Karpas-422 (cell line): Measurements from ENCODE around the gene RPL14. TPM values are rescaled to one million over a fixed set of nuclear protein-coding genes. Genes with fewer than 3 reads are reported as not detected.

Source experiments
- DNase-seq: peaks from one replicate; pipeline ENCODE4 v3.0.0-alpha.2; 2015
- H2AFZ ChIP-seq: fragments of 200-600 bp; sonication (generic); 2 replicates; pipeline ENCODE4 v1.6.1; 2014; ENCODE audit warnings: antibody characterized with exemption, low read length, mixed read lengths
- H3K27ac ChIP-seq: fragments of 200-600 bp; sonication (generic); 2 replicates; pipeline ENCODE4 v1.5.1; 2014; ENCODE audit warnings: mild to moderate bottlenecking, low read length, moderate library complexity
- H3K27me3 ChIP-seq: fragments of 200-600 bp; sonication (generic); 2 replicates; pipeline ENCODE4 v1.6.1; 2014; ENCODE audit warnings: low read length, mixed read lengths
- H3K36me3 ChIP-seq: fragments of 200-600 bp; sonication (generic); 2 replicates; pipeline ENCODE4 v1.6.1; 2014; ENCODE audit warnings: low read length, mixed read lengths; ENCODE audit not compliant: insufficient read depth
- H3K4me1 ChIP-seq: fragments of 200-600 bp; sonication (generic); 2 replicates; pipeline ENCODE4 v1.6.1; 2014; ENCODE audit warnings: mild to moderate bottlenecking, low read length, mixed read lengths
- H3K4me2 ChIP-seq: fragments of 200-600 bp; sonication (generic); 2 replicates; pipeline ENCODE4 v1.6.1; 2014; ENCODE audit warnings: low read length, low read depth, mild to moderate bottlenecking; ENCODE audit not compliant: poor library complexity, severe bottlenecking
- H3K4me3 ChIP-seq: fragments of 200-600 bp; sonication (generic); 2 replicates; pipeline ENCODE4 v1.5.1; 2014; ENCODE audit warnings: mild to moderate bottlenecking, antibody characterized with exemption, low read length, mixed read lengths
- H3K79me2 ChIP-seq: fragments of 200-600 bp; sonication (generic); 2 replicates; pipeline ENCODE4 v1.6.1; 2014; ENCODE audit warnings: mild to moderate bottlenecking, low read length, mixed read lengths
- H3K9ac ChIP-seq: fragments of 200-600 bp; sonication (generic); 2 replicates; pipeline ENCODE4 v1.6.0; 2014; ENCODE audit warnings: low read length
- H3K9me2 ChIP-seq: fragments of 200-600 bp; sonication (generic), shearing (Covaris generic); replicated peaks from 2 replicates; pipeline ENCODE4 v1.6.0; 2014; ENCODE audit warnings: mild to moderate bottlenecking, low read length, moderate library complexity; ENCODE audit not compliant: insufficient read depth
- H3K9me3 ChIP-seq: fragments of 300-700, 200-600 bp; sonication (generic); 2 replicates; pipeline ENCODE4 v1.6.1; 2014; ENCODE audit warnings: low read length, mixed read lengths
- H4K20me1 ChIP-seq: fragments of 200-600 bp; sonication (generic); 2 replicates; pipeline ENCODE4 v1.6.1; 2014; ENCODE audit warnings: mild to moderate bottlenecking, antibody characterized with exemption, low read length, low read depth; ENCODE audit not compliant: insufficient read depth
- total RNA-seq: library from RNA; depleted of rRNA; stranded (reverse); fragments of >200 nt; shearing (Covaris generic); gene quantifications from 2 replicates; pipeline ENCODE4 v1.2.3, GENCODE V29; 2014; ENCODE audit warnings: low replicate concordance

Gene RPL14
- total RNA-seq, 1 experiment from 2014 or later, result 726 TPM

GRCh38 chr3:40465111-40465407, 7.9 kb downstream of the RPL14 start:
- no peak overlapping the region for H3K9ac ChIP-seq
- no peak overlapping the region for H3K4me2 ChIP-seq
- no peak overlapping the region for H3K27ac ChIP-seq
- H3K9me3 ChIP-seq, result no peaks in the 10 kb centered on the region
- H3K4me1 ChIP-seq, result no peaks in the 10 kb centered on the region
- no peaks in the 10 kb centered on the region for H3K9me2 ChIP-seq
- peaks cover 25% of the 10 kb centered on the region; the same call in 1 of the 2 replicates for H3K36me3 ChIP-seq
- H3K79me2 ChIP-seq, result 0 out of 2 replicates have a peak, but pooled peaks cover under 1% of the 10 kb centered on the region
- no peak for DNase-seq
- H3K4me3 ChIP-seq, result no peak overlapping the region
- no peaks in the 10 kb centered on the region for H3K27me3 ChIP-seq
- H2AFZ ChIP-seq, result no peak overlapping the region
- H4K20me1 ChIP-seq, result no peaks in the 10 kb centered on the region

GRCh38 chr3:40465456-40465855, 8.3 kb downstream of the RPL14 start:
- no peak overlapping the region for H3K9ac ChIP-seq

GRCh38 chr3:40468018-40468417, 10.9 kb downstream of the RPL14 start:
- H3K79me2 ChIP-seq, result no peaks in the 10 kb centered on the region
- H3K9ac ChIP-seq, result no peak overlapping the region
- no peak overlapping the region for H3K4me2 ChIP-seq
- H3K9me3 ChIP-seq, result no peaks in the 10 kb centered on the region
- H4K20me1 ChIP-seq, result no peaks in the 10 kb centered on the region
- peaks cover 7% of the 10 kb centered on the region; the same call in 1 of the 2 replicates for H3K36me3 ChIP-seq
- DNase-seq, result no peak
- H3K4me3 ChIP-seq, result no peak overlapping the region
- no peaks in the 10 kb centered on the region for H3K4me1 ChIP-seq
- no peak overlapping the region for H3K27ac ChIP-seq
- H2AFZ ChIP-seq, result no peak overlapping the region
- H3K9me2 ChIP-seq, result no peaks in the 10 kb centered on the region
- H3K27me3 ChIP-seq, result no peaks in the 10 kb centered on the region

More at GRCh38 chr3:40465456-40465855, 8.3 kb downstream of the RPL14 start:
- no peaks in the 10 kb centered on the region for H3K79me2 ChIP-seq
- H3K4me1 ChIP-seq, result no peaks in the 10 kb centered on the region
- DNase-seq, result no peak
- no peak overlapping the region for H3K4me3 ChIP-seq
- no peaks in the 10 kb centered on the region for H4K20me1 ChIP-seq
- no peak overlapping the region for H3K4me2 ChIP-seq
- no peaks in the 10 kb centered on the region for H3K9me3 ChIP-seq
- H3K9me2 ChIP-seq, result no peaks in the 10 kb centered on the region
- no peak overlapping the region for H3K27ac ChIP-seq
- H3K27me3 ChIP-seq, result no peaks in the 10 kb centered on the region
- H2AFZ ChIP-seq, result no peak overlapping the region
- peaks cover 21% of the 10 kb centered on the region; the same call in 1 of the 2 replicates for H3K36me3 ChIP-seq

- DNase-seq, result no peak
- H3K9ac ChIP-seq, result no peak overlapping the region
- H3K9me2 ChIP-seq, result no peaks in the 10 kb centered on the region
- H3K4me3 ChIP-seq, result no peak overlapping the region
- H4K20me1 ChIP-seq, result no peaks in the 10 kb centered on the region
- H3K36me3 ChIP-seq, result no peaks in the 10 kb centered on the region
- H3K4me2 ChIP-seq, result no peak overlapping the region
- no peaks in the 10 kb centered on the region for H3K4me1 ChIP-seq
- no peak overlapping the region for H2AFZ ChIP-seq
- H3K9me3 ChIP-seq, result no peaks in the 10 kb centered on the region
- H3K27ac ChIP-seq, result no peak overlapping the region
- no peaks in the 10 kb centered on the region for H3K79me2 ChIP-seq
- H3K27me3 ChIP-seq, result no peaks in the 10 kb centered on the region
Observed at GRCh38 chr3:40470701-40471100, 13.6 kb downstream of the RPL14 start.

- Histone ChIP-seq H3K79me2 (peaks cover 11% of the 10 kb centered on the region), H2AFZ (peak within 1 kb of the TSS; percentile 98), H3K4me2 (peak within 1 kb of the TSS; percentile 97), H3K9me3 (no peaks in the 10 kb centered on the region), H3K4me1 (peaks cover 24% of the 10 kb centered on the region), H3K27ac (no peak within 1 kb of the TSS), H3K36me3 (no peaks in the 10 kb centered on the region), H3K9ac (peak within 1 kb of the TSS; percentile 86), H3K9me2 (no peaks in the 10 kb centered on the region), H4K20me1 (no peaks in the 10 kb centered on the region), H3K4me3 (peak within 1 kb of the TSS; percentile 82), H3K27me3 (no peaks in the 10 kb centered on the region)
- peak; percentile 89 for DNase-seq
Observed at GRCh38 chr3:40476478-40477470, 19.6 kb downstream of the RPL14 start, which contains the start of gene ZNF619. TSS of gene ZNF619 (plus strand) at chr3:40477122. CDS start at chr3:40477980, 858 bp downstream.

- Histone ChIP-seq H2AFZ (peak overlapping the region; percentile 98; the same call in 1 of the 2 replicates), H3K4me3 (peak overlapping the region; percentile 82), H3K9ac (peak overlapping the region; percentile 86)
Observed at GRCh38 chr3:40477666-40478065, 20.5 kb downstream of the RPL14 start.

GRCh38 chr3:40487172-40487571, 30.0 kb downstream of the RPL14 start:
- Histone ChIP-seq H3K4me2 (no peak overlapping the region), H3K9ac (no peak overlapping the region), H3K79me2 (no peaks in the 10 kb centered on the region), H3K9me3 (peaks cover 13% of the 10 kb centered on the region; the same call in 1 of the 2 replicates), H3K27ac (no peak overlapping the region), H3K4me3 (no peak overlapping the region), H3K4me1 (no peaks in the 10 kb centered on the region), H3K36me3 (peaks cover 47% of the 10 kb centered on the region), H3K27me3 (no peaks in the 10 kb centered on the region), H4K20me1 (no peaks in the 10 kb centered on the region), H2AFZ (no peak overlapping the region), H3K9me2 (no peaks in the 10 kb centered on the region)
- DNase-seq, result no peak

More at GRCh38 chr3:40477666-40478065, 20.5 kb downstream of the RPL14 start:
- Histone ChIP-seq H3K27me3 (no peaks in the 10 kb centered on the region), H3K9me3 (no peaks in the 10 kb centered on the region), H3K9me2 (no peaks in the 10 kb centered on the region), H3K4me1 (peaks cover 25% of the 10 kb centered on the region), H3K27ac (no peak overlapping the region), H4K20me1 (no peaks in the 10 kb centered on the region), H3K4me2 (peak overlapping the region; percentile 97), H3K79me2 (peaks cover 11% of the 10 kb centered on the region), H3K36me3 (0 out of 2 replicates have a peak, but pooled peaks cover 4% of the 10 kb centered on the region)
- DNase-seq, result peak; percentile 53

GRCh38 chr3:40490916-40491315, 33.8 kb downstream of the RPL14 start:
- no peaks in the 10 kb centered on the region for H3K9me2 ChIP-seq
- H3K9ac ChIP-seq, result no peak overlapping the region
- H3K9me3 ChIP-seq, result peaks cover 11% of the 10 kb centered on the region; the same call in 1 of the 2 replicates
- no peak overlapping the region for H3K4me3 ChIP-seq
- H3K4me2 ChIP-seq, result no peak overlapping the region
- no peak overlapping the region for H3K27ac ChIP-seq
- H2AFZ ChIP-seq, result no peak overlapping the region
- H4K20me1 ChIP-seq, result no peaks in the 10 kb centered on the region
- no peak for DNase-seq
- H3K4me1 ChIP-seq, result no peaks in the 10 kb centered on the region
- no peaks in the 10 kb centered on the region for H3K27me3 ChIP-seq
- H3K36me3 ChIP-seq, result peaks cover 22% of the 10 kb centered on the region
- no peaks in the 10 kb centered on the region for H3K79me2 ChIP-seq
